ENCODE results near the gene DPP6. TPM values are rescaled to one million over a fixed set of nuclear protein-coding genes. Genes with fewer than 3 reads are reported as not detected.

Gene DPP6
- total and polyA plus RNA-seq, 9 donors = 3.3 to 11.5 (median 4.7) TPM

GRCh38 chr7:154347700-154348266 is 295.6 kb downstream of the DPP6 start:
- no peak for DNase-seq
- WGBS (ENCODE audit: insufficient coverage) = 0% methylated on average over 1 of the region's 3 CpGs
- no peak overlapping the region for H3K27ac ChIP-seq (ENCODE audit: low read length)

GRCh38 chr7:154350892-154351291 is 298.7 kb downstream of the DPP6 start:
- WGBS (ENCODE audit: insufficient coverage) = 79% methylated on average over 5 of the region's 6 CpGs
- Histone ChIP-seq H3K27ac (ENCODE audit: low read length) (no peak overlapping the region), H3K27me3 (ENCODE audit: control insufficient read depth, insufficient read depth, low read length) (no peaks in the 10 kb centered on the region), H3K4me3 (ENCODE audit: low read length) (no peak overlapping the region), H3K4me1 (ENCODE audit: control insufficient read depth, insufficient read depth, low read length) (peaks cover 4% of the 10 kb centered on the region), H3K36me3 (ENCODE audit: control insufficient read depth, insufficient read depth, low read length) (no peaks in the 10 kb centered on the region), H3K9me3 (replicated peaks; ENCODE audit: control insufficient read depth, low read depth, low read length) (no peaks in the 10 kb centered on the region)
- DNase-seq = no peak

More at GRCh38 chr7:154347700-154348266, 295.6 kb downstream of the DPP6 start:
- peaks cover 4% of the 10 kb centered on the region for H3K4me1 ChIP-seq (ENCODE audit: control insufficient read depth, insufficient read depth, low read length)
- H3K4me3 ChIP-seq (ENCODE audit: low read length) = no peak overlapping the region
- H3K27me3 ChIP-seq (ENCODE audit: control insufficient read depth, insufficient read depth, low read length) = no peaks in the 10 kb centered on the region
- no peaks in the 10 kb centered on the region for H3K36me3 ChIP-seq (ENCODE audit: control insufficient read depth, insufficient read depth, low read length)
- H3K9me3 ChIP-seq (replicated peaks; ENCODE audit: control insufficient read depth, low read depth, low read length) = no peaks in the 10 kb centered on the region

DNA sequence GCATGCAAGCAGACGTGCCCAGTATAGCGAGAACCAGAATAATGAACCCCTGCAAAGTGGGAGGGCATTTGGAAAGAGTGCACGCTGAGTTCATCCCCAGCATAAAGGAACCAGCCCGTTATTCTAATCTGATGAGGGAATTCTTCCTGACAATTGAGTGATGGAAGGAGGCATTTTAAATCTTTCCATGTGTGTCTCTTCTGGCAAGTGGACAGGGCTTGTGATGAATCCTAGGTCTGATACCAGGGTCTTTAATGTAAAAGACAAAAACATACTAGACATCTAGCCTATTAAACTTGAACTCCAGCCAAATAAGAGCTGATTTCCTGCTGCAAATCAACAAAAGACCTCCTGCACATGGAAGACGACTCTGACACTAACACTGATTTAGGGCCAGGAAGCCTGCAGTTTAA is 301.2 kb downstream of the DPP6 start:
- 22% methylated on average over 4 of the region's 5 CpGs for WGBS (ENCODE audit: insufficient coverage)
- H3K9me3 ChIP-seq (replicated peaks; ENCODE audit: control insufficient read depth, low read depth, low read length) = no peaks in the 10 kb centered on the region
- no peaks in the 10 kb centered on the region for H3K27me3 ChIP-seq (ENCODE audit: control insufficient read depth, insufficient read depth, low read length)
- peak; percentile 46 for DNase-seq
- H3K4me1 ChIP-seq (ENCODE audit: control insufficient read depth, insufficient read depth, low read length) = peaks cover 4% of the 10 kb centered on the region
- H3K36me3 ChIP-seq (ENCODE audit: control insufficient read depth, insufficient read depth, low read length) = no peaks in the 10 kb centered on the region
- H3K4me3 ChIP-seq (ENCODE audit: low read length) = no peak overlapping the region
- no peak overlapping the region for H3K27ac ChIP-seq (ENCODE audit: low read length)

DNA sequence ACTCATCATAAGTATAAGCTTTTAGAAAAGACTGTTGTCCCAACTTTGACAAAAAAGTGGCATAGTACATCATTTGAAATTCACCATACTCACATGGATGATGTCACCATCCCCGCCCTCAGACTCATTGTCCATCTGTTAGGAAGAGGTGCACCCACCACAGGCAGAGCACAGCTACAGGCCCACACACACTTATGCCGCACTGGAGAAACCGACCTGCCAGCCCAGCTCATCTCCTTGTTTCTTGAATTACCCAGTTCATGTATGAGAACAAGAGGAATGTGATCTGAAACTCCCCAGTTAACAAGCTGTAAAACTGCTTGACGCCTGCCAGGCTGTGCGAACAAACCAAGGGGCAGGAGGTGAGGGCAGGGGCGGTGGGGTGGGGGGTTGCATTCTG is 312.0 kb downstream of the DPP6 start:
- Histone ChIP-seq H3K9me3 (replicated peaks; ENCODE audit: control insufficient read depth, low read depth, low read length) (no peaks in the 10 kb centered on the region), H3K4me3 (ENCODE audit: low read length) (no peak overlapping the region), H3K27me3 (ENCODE audit: control insufficient read depth, insufficient read depth, low read length) (no peaks in the 10 kb centered on the region), H3K4me1 (ENCODE audit: control insufficient read depth, insufficient read depth, low read length) (no peaks in the 10 kb centered on the region), H3K36me3 (ENCODE audit: control insufficient read depth, insufficient read depth, low read length) (no peaks in the 10 kb centered on the region), H3K27ac (ENCODE audit: low read length) (no peak overlapping the region)
- 44% methylated on average over 4 of the region's 6 CpGs for WGBS (ENCODE audit: insufficient coverage)
- no peak for DNase-seq

DNA sequence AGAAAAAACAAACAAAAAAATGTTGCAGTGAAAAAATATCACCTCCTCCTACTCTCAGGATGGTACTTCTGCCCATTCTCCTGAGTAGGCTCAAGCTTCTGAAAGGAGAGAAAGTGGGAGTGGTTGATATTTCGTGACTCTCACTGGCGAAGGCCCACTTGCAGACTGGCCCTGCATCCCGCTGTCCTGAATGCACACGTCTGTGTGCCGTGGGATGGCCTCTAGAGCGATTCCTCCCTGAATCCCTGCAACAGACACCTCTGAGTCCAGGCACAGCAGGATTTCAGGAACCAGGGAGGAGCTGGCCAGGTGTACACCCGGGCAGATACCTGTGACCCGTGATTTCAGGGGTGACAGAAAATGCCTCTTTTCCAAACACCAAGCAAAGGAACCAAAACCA is 319.2 kb downstream of the DPP6 start:
- H3K4me3 ChIP-seq (ENCODE audit: low read length) = no peak overlapping the region
- no peaks in the 10 kb centered on the region for H3K9me3 ChIP-seq (replicated peaks; ENCODE audit: control insufficient read depth, low read depth, low read length)
- no peaks in the 10 kb centered on the region for H3K4me1 ChIP-seq (ENCODE audit: control insufficient read depth, insufficient read depth, low read length)
- no peak overlapping the region for H3K27ac ChIP-seq (ENCODE audit: low read length)
- 74% methylated on average over 5 of the region's 8 CpGs for WGBS (ENCODE audit: insufficient coverage)
- no peak for DNase-seq
- H3K36me3 ChIP-seq (ENCODE audit: control insufficient read depth, insufficient read depth, low read length) = no peaks in the 10 kb centered on the region
- no peaks in the 10 kb centered on the region for H3K27me3 ChIP-seq (ENCODE audit: control insufficient read depth, insufficient read depth, low read length)

DNA sequence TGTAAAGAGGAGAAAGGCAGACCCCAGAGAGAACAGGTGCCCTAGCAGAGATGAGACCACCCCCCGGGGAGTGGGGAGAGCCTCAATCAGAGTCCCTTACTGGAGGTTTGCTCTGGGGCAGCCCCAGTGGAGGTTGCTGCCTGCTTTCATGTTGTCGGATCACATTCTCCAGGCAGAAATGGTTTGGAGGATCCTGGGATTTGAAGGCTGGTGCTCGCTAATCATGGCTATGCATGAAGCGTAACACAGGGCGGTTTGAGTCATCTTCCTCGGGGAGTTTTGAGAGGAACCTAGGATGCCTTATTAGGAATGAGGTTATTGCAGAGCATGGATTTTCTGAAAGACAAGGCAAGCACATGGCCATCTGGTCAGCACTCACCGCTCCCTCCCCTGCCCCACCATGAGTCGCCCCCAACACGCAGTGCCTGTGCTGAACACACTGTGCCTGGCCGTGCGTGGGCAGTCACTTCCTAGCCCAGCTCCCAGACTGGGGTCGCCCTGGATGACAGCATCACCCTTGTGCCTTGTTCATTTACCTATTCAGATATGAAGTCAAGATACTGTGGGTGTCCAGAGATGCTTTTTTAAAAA is 319.9 kb downstream of the DPP6 start:
- 47% methylated on average over 5 of the region's 12 CpGs for WGBS (ENCODE audit: insufficient coverage)
- DNase-seq = no peak
- no peak overlapping the region for H3K27ac ChIP-seq (ENCODE audit: low read length)
- H3K9me3 ChIP-seq (replicated peaks; ENCODE audit: control insufficient read depth, low read depth, low read length) = no peaks in the 10 kb centered on the region
- H3K4me1 ChIP-seq (ENCODE audit: control insufficient read depth, insufficient read depth, low read length) = no peaks in the 10 kb centered on the region
- no peaks in the 10 kb centered on the region for H3K27me3 ChIP-seq (ENCODE audit: control insufficient read depth, insufficient read depth, low read length)
- no peaks in the 10 kb centered on the region for H3K36me3 ChIP-seq (ENCODE audit: control insufficient read depth, insufficient read depth, low read length)
- H3K4me3 ChIP-seq (ENCODE audit: low read length) = no peak overlapping the region

DNA sequence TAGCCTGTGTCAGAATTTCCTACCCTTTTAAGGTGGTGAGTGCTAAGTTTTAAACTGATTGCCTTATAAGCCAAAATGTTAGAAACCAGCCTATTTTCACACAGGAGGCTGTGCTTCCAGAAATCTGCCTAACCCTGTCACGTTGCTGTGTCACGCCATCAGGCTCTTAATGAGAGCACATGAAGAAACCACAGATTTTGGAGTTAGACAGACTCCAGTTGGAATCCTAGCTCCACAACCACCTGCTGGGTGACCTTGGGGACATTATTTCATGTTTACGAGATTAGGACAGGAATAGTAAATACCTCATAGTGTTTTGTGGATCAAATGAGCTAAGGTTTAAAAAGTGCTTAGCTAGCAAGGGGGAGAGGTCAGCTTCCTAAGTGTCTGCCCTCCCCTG is 321.8 kb downstream of the DPP6 start:
- DNase-seq = no peak
- Histone ChIP-seq H3K27ac (ENCODE audit: low read length) (no peak overlapping the region), H3K4me1 (ENCODE audit: control insufficient read depth, insufficient read depth, low read length) (no peaks in the 10 kb centered on the region), H3K27me3 (ENCODE audit: control insufficient read depth, insufficient read depth, low read length) (no peaks in the 10 kb centered on the region), H3K4me3 (ENCODE audit: low read length) (no peak overlapping the region), H3K36me3 (ENCODE audit: control insufficient read depth, insufficient read depth, low read length) (no peaks in the 10 kb centered on the region), H3K9me3 (replicated peaks; ENCODE audit: control insufficient read depth, low read depth, low read length) (no peaks in the 10 kb centered on the region)
- 60% methylated on average over 2 of the region's 3 CpGs for WGBS (ENCODE audit: insufficient coverage)

DNA sequence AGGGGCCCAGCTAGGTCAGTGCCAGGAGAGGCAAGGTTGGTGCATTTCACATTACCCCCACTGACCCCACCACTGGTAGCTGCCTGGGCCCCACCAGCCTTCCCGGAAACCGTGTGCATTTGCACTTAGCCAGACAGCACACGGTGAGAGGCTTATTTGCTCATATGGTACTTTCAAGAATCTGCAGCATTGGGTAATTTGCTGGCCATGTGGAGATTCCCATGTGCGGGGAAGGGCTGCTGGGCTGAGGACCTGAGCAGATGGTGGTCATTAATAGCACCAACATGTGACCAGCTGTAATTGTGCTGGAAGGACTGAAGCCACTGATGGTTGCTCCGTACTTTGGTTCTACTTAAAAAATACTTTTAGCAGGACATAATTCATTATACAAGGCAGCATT is 323.8 kb downstream of the DPP6 start:
- H3K4me3 ChIP-seq (ENCODE audit: low read length) = no peak overlapping the region
- no peaks in the 10 kb centered on the region for H3K4me1 ChIP-seq (ENCODE audit: control insufficient read depth, insufficient read depth, low read length)
- WGBS (ENCODE audit: insufficient coverage) = 41% methylated on average over 4 of the region's 5 CpGs
- no peak overlapping the region for H3K27ac ChIP-seq (ENCODE audit: low read length)
- H3K36me3 ChIP-seq (ENCODE audit: control insufficient read depth, insufficient read depth, low read length) = no peaks in the 10 kb centered on the region
- peak; percentile 53 for DNase-seq
- no peaks in the 10 kb centered on the region for H3K9me3 ChIP-seq (replicated peaks; ENCODE audit: control insufficient read depth, low read depth, low read length)
- no peaks in the 10 kb centered on the region for H3K27me3 ChIP-seq (ENCODE audit: control insufficient read depth, insufficient read depth, low read length)

- 76% methylated on average over 3 of the region's 3 CpGs for WGBS (ENCODE audit: insufficient coverage)
- Histone ChIP-seq H3K9me3 (replicated peaks; ENCODE audit: control insufficient read depth, low read depth, low read length) (no peaks in the 10 kb centered on the region), H3K4me3 (ENCODE audit: low read length) (no peak overlapping the region), H3K36me3 (ENCODE audit: control insufficient read depth, insufficient read depth, low read length) (no peaks in the 10 kb centered on the region), H3K4me1 (ENCODE audit: control insufficient read depth, insufficient read depth, low read length) (no peaks in the 10 kb centered on the region), H3K27ac (ENCODE audit: low read length) (no peak overlapping the region), H3K27me3 (ENCODE audit: control insufficient read depth, insufficient read depth, low read length) (no peaks in the 10 kb centered on the region)
- DNase-seq = no peak
Observed at GRCh38 chr7:154380771-154381170, 328.6 kb downstream of the DPP6 start.

DNA sequence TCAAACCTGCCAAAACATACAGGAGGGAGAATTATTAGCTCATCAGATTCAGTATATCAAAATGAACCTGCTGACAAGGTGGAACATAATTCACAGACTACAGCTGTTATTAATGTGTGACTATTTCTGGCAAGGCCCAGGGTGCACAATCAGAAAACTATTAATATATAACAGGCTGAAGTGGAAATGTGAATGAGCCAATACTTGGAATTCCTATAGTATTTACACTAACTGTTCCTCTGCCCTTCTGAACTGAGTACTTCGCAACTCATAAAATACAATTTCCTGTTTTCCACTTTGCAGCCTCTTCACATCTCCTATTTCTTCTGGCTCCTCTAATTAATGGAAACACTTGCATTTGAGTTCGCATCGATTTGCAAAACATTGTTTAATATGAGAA is 330.8 kb downstream of the DPP6 start:
- H3K4me3 ChIP-seq (ENCODE audit: low read length) = no peak overlapping the region
- no peaks in the 10 kb centered on the region for H3K9me3 ChIP-seq (replicated peaks; ENCODE audit: control insufficient read depth, low read depth, low read length)
- WGBS (ENCODE audit: insufficient coverage) = no CpG with 5 or more reads among the region's 3 CpGs
- H3K27me3 ChIP-seq (ENCODE audit: control insufficient read depth, insufficient read depth, low read length) = no peaks in the 10 kb centered on the region
- no peaks in the 10 kb centered on the region for H3K36me3 ChIP-seq (ENCODE audit: control insufficient read depth, insufficient read depth, low read length)
- H3K4me1 ChIP-seq (ENCODE audit: control insufficient read depth, insufficient read depth, low read length) = no peaks in the 10 kb centered on the region
- no peak overlapping the region for H3K27ac ChIP-seq (ENCODE audit: low read length)
- peak; percentile 6 for DNase-seq

- no peak overlapping the region for H3K4me3 ChIP-seq (ENCODE audit: low read length)
- WGBS (ENCODE audit: insufficient coverage) = 80% methylated on average over 1 of the region's 8 CpGs
- H3K27ac ChIP-seq (ENCODE audit: low read length) = no peak overlapping the region
- no peaks in the 10 kb centered on the region for H3K27me3 ChIP-seq (ENCODE audit: control insufficient read depth, insufficient read depth, low read length)
- H3K9me3 ChIP-seq (replicated peaks; ENCODE audit: control insufficient read depth, low read depth, low read length) = no peaks in the 10 kb centered on the region
- no peaks in the 10 kb centered on the region for H3K4me1 ChIP-seq (ENCODE audit: control insufficient read depth, insufficient read depth, low read length)
- H3K36me3 ChIP-seq (ENCODE audit: control insufficient read depth, insufficient read depth, low read length) = no peaks in the 10 kb centered on the region
- DNase-seq = no peak
Observed at GRCh38 chr7:154385214-154385613, 333.0 kb downstream of the DPP6 start.
